ENCODE data around the gene PLA2G4A. TPM values are rescaled to one million over a fixed set of nuclear protein-coding genes. Genes with fewer than 3 reads are reported as not detected.

The PLA2G4A gene
- total and polyA plus RNA-seq, 9 donors = 1.7 to 19.0 (median 9.0) TPM

DNA sequence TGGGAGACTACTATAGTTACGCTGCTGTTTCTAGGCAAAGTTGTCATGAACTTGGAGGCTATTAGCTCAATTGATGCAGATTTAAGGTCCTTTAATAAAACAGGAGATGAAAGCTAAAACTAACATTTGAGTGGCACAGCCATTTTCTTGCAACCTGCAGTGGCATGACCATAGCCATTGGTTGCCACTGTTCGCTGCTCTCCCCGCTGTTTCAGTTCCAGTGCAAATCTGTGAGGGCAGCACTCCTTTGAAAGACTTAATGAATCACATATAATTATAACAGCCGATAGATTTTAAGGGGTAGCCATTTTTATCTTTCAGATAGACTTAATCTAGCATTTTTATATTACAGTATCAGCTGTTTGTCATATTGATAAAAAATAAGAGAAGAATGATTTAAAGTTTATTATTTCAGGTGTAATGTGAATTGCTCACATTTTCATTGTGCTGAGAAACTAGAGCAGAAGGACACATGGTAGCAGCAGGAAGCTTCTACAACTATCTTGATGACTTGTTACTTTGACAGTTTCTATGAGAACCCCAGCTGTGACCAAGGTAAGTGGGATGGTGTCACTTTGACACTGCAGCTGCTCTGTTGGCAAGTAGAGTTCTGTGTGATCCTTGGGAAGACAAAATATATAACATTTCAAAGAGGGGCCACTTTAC is 203.7 kb downstream of the PLA2G4A start:
- Histone ChIP-seq H3K4me1 (ENCODE audit: insufficient read depth) (no peaks in the 10 kb centered on the region), H3K36me3 (no peaks in the 10 kb centered on the region), H3K4me3 (no peak overlapping the region), H3K9me3 (no peaks in the 10 kb centered on the region), H3K27ac (no peak overlapping the region), H3K27me3 (no peaks in the 10 kb centered on the region)
- intact Hi-C loops (cut with DNase I) = no loop called here
- WGBS, 3 donors = 70 to 85% (median 75%) methylated on average over 4 of the region's 4 CpGs
- DNase-seq = no peak
- no peak for TF ChIP-seq POLR2A (IDR thresholded peaks at IDR 0.05)
- TF ChIP-seq EP300 (IDR thresholded peaks at IDR 0.05) = no peak
- TF ChIP-seq, protein P1, sequence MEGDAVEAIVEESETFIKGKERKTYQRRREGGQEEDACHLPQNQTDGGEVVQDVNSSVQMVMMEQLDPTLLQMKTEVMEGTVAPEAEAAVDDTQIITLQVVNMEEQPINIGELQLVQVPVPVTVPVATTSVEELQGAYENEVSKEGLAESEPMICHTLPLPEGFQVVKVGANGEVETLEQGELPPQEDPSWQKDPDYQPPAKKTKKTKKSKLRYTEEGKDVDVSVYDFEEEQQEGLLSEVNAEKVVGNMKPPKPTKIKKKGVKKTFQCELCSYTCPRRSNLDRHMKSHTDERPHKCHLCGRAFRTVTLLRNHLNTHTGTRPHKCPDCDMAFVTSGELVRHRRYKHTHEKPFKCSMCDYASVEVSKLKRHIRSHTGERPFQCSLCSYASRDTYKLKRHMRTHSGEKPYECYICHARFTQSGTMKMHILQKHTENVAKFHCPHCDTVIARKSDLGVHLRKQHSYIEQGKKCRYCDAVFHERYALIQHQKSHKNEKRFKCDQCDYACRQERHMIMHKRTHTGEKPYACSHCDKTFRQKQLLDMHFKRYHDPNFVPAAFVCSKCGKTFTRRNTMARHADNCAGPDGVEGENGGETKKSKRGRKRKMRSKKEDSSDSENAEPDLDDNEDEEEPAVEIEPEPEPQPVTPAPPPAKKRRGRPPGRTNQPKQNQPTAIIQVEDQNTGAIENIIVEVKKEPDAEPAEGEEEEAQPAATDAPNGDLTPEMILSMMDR (IDR thresholded peaks at IDR 0.05) = no peak

DNA sequence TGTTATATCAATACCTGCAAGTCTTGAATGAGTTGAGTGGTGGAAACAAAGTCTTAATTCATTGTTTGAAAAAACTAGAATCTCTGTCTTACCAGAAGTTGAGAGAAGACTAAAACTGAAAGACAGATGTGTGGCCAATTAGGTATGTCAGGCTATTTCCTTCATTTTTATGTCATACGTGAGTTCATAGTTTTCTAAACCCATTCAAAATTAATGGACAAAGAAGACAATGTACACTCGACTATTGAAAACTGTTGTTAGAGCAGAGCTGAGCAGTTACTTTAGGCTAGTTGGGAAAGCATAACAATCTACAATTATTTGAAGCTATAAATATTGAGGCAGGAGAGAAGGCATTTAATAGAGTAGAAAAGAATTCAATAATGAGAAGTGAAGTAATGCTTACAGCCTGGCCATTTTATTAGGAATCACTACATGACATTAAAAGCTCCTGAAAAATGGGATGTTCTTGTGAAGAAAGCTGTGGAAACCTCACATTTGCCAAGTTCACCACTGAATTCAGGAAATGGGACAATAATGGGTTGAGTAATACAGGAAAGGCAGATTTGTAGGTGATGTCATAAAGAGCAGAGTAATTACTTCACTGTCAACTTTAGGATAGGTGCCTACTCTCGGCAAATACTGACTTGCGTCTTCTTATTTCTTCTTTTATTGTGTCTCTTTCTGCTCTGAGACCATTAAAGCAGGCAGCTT is 204.4 kb downstream of the PLA2G4A start:
- no peak overlapping the region for H3K27ac ChIP-seq
- H3K4me1 ChIP-seq (ENCODE audit: insufficient read depth) = no peaks in the 10 kb centered on the region
- 83 to 91% (median 87%) methylated on average over 4 of the region's 4 CpGs for WGBS, 3 donors
- H3K27me3 ChIP-seq = no peaks in the 10 kb centered on the region
- TF ChIP-seq EP300 (IDR thresholded peaks at IDR 0.05) (no peak), POLR2A (IDR thresholded peaks at IDR 0.05) (no peak)
- TF ChIP-seq, protein P1 (IDR thresholded peaks at IDR 0.05) = no peak
- intact Hi-C loops (cut with DNase I) = no loop called here
- no peak for DNase-seq
- H3K36me3 ChIP-seq = no peaks in the 10 kb centered on the region
- H3K9me3 ChIP-seq = no peaks in the 10 kb centered on the region
- H3K4me3 ChIP-seq = no peak overlapping the region

DNA sequence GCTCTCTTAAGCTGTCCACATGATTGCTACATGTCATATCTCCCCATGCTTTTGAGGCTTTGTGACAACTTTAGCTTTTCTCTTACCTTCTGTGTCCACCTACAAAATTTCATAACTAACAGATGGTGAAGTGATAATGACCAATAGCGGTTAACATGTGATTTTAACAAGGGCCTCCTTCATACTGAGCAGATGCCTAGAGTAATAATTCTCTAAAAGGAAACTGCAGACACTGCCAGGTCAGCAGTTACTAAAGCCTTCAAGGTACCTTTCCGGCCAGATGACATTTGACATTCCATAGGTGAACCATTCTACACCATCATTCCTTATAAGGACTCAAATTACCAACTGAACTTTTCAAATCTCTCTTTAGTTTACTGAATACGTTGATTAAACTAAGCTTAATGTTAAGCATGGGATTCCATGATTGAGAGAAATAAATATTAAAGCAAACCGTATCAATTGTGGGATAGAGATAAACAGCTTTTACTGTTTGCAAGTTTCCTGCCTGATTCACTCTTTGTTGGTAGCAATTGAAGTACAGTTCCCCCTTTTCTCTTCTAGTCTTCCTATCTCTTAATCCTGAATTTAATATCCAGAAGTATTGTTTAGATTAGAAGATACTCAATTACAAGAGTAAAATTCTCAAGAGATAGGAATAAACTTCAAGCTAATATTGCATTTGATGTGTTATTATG is 205.1 kb downstream of the PLA2G4A start:
- Histone ChIP-seq H3K36me3 (no peaks in the 10 kb centered on the region), H3K27ac (no peak overlapping the region), H3K4me3 (no peak overlapping the region), H3K4me1 (ENCODE audit: insufficient read depth) (no peaks in the 10 kb centered on the region), H3K27me3 (no peaks in the 10 kb centered on the region), H3K9me3 (no peaks in the 10 kb centered on the region)
- TF ChIP-seq, protein P1 (IDR thresholded peaks at IDR 0.05) = no peak
- DNase-seq = no peak
- WGBS, 3 donors = 68 to 79% (median 71%) methylated on average over 4 of the region's 4 CpGs
- intact Hi-C loops (cut with DNase I) = no loop called here

DNA sequence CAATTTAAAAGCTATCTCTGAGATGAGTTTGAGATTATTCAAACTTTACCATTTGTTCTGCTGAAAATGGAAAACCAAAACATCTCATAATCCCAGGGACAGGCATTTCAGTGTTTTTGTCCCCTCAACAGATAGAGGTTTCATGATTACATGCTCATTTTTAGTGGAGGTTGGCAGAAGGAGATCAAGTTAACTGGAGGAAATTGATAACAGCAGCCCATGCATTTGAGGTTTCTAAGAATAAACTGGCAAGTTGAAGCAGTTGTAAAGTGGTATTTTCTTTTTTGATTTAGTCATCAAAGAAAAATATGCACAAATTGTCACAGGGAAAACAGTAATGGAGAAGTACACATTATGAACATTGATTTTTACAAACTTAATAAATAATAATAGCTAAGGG is 205.8 kb downstream of the PLA2G4A start:
- H3K27me3 ChIP-seq = no peaks in the 10 kb centered on the region
- DNase-seq = no peak
- no peaks in the 10 kb centered on the region for H3K36me3 ChIP-seq
- H3K4me1 ChIP-seq (ENCODE audit: insufficient read depth) = no peaks in the 10 kb centered on the region
- H3K9me3 ChIP-seq = no peaks in the 10 kb centered on the region
- H3K4me3 ChIP-seq = no peak overlapping the region
- intact Hi-C loops (cut with DNase I) = no loop called here
- no peak for TF ChIP-seq EP300 (IDR thresholded peaks at IDR 0.05)
- TF ChIP-seq POLR2A (IDR thresholded peaks at IDR 0.05) = no peak
- TF ChIP-seq, protein P1 (IDR thresholded peaks at IDR 0.05) = no peak
- H3K27ac ChIP-seq = no peak overlapping the region
